Ascending aorta (tissue), 2 donors: ENCODE measurements around the gene CELF1. TPM values are rescaled to one million over a fixed set of nuclear protein-coding genes. Genes with fewer than 3 reads are reported as not detected.

Experiments
- DNase-seq, 2 donors: peaks; one replicate each; pipeline ENCODE4 v3.0.0-alpha.2; 2019; ENCODE audit warnings: low spot score in 2 of 2
- H3K27ac ChIP-seq, 2 donors: fragments of 200-600 bp; sonication (generic); one replicate each; pipeline ENCODE4 v1.5.1; 2016 to 2017; ENCODE audit warnings: mild to moderate bottlenecking in 1 of 2
- H3K27me3 ChIP-seq: fragments of 200-600 bp; sonication (generic); one replicate; pipeline ENCODE4 v1.5.1; 2017
- H3K36me3 ChIP-seq, 2 donors: fragments of 200-600 bp; sonication (generic); one replicate each; pipeline ENCODE4 v1.5.1; 2016
- H3K4me1 ChIP-seq, 2 donors: fragments of 200-600 bp; sonication (generic); one replicate each; pipeline ENCODE4 v1.5.1; 2016 to 2017; ENCODE audit warnings: mild to moderate bottlenecking in 1 of 2
- H3K4me3 ChIP-seq, 2 donors: fragments of 200-600 bp; sonication (generic); one replicate each; pipeline ENCODE4 v1.5.1; 2016 to 2017; ENCODE audit warnings: mild to moderate bottlenecking in 1 of 2
- H3K9me3 ChIP-seq, 2 donors: fragments of 200-600 bp; sonication (generic); one replicate each; pipeline ENCODE4 v1.5.1; 2016
- intact Hi-C: fragments of 100-400 bp; cut with DNase I; formaldehyde crosslinking; loops from one replicate; pipeline ENCODE4 v1.15.1; 2023
- total RNA-seq: library from RNA; depleted of rRNA; stranded (reverse); fragments of >200 nt; gene quantifications from one replicate; pipeline ENCODE4 v1.1.0, GENCODE V29; 2016
- TF ChIP-seq, protein P1 (sequence below), 3 experiments: fragments of 200-600 bp in 2 of 3; fragments of 450-650 bp in 1 of 3; sonication (generic) in 2 of 3; IDR thresholded peaks; one replicate each; pipeline ENCODE4 v1.5.1; 2016 to 2019; ENCODE audit warnings: antibody characterized with exemption in 3 of 3, mild to moderate bottlenecking in 1 of 3, moderate library complexity in 1 of 3

Gene CELF1
- total RNA-seq, 1 donor from 2014 or later = 68.9 TPM

- intact Hi-C loops = no loop called here
- TF ChIP-seq, protein P1, sequence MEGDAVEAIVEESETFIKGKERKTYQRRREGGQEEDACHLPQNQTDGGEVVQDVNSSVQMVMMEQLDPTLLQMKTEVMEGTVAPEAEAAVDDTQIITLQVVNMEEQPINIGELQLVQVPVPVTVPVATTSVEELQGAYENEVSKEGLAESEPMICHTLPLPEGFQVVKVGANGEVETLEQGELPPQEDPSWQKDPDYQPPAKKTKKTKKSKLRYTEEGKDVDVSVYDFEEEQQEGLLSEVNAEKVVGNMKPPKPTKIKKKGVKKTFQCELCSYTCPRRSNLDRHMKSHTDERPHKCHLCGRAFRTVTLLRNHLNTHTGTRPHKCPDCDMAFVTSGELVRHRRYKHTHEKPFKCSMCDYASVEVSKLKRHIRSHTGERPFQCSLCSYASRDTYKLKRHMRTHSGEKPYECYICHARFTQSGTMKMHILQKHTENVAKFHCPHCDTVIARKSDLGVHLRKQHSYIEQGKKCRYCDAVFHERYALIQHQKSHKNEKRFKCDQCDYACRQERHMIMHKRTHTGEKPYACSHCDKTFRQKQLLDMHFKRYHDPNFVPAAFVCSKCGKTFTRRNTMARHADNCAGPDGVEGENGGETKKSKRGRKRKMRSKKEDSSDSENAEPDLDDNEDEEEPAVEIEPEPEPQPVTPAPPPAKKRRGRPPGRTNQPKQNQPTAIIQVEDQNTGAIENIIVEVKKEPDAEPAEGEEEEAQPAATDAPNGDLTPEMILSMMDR (IDR thresholded peaks at IDR 0.05) = no peak
- H3K27ac ChIP-seq = no peak overlapping the region
- H3K9me3 ChIP-seq = no peaks in the 10 kb centered on the region
- peaks cover 45 to 55% of the 10 kb centered on the region in 2 donors for H3K36me3 ChIP-seq
- peaks cover 0 to 7% of the 10 kb centered on the region in 2 donors for H3K4me1 ChIP-seq
- DNase-seq = no peak
- no peaks in the 10 kb centered on the region for H3K27me3 ChIP-seq
- H3K4me3 ChIP-seq = no peak overlapping the region
Measured at GRCh38 chr11:47470671-47471070, 82.3 kb downstream of the CELF1 start.

GRCh38 chr11:47469361-47470179 is 83.4 kb downstream of the CELF1 start:
- H3K27ac ChIP-seq = peak overlapping the region in 1 of 2 donors; percentile 3
- peaks cover 0 to 7% of the 10 kb centered on the region in 2 donors for H3K4me1 ChIP-seq
- H3K4me3 ChIP-seq = no peak overlapping the region
- peaks cover 34 to 44% of the 10 kb centered on the region in 2 donors for H3K36me3 ChIP-seq
- DNase-seq = no peak
- intact Hi-C loops = loop anchor here (5.0 kb wide), 2 partner anchors 83 to 98 kb away; partner anchors contain the start of genes CELF1 and PTPMT1
- TF ChIP-seq, protein P1 (IDR thresholded peaks at IDR 0.05) = no peak
- no peaks in the 10 kb centered on the region for H3K9me3 ChIP-seq
- H3K27me3 ChIP-seq = no peaks in the 10 kb centered on the region

- Histone ChIP-seq H3K4me3 (no peak overlapping the region), H3K27ac (peak overlapping the region in 1 of 2 donors; percentile 3), H3K27me3 (no peaks in the 10 kb centered on the region), H3K36me3 (peaks cover 27 to 43% of the 10 kb centered on the region in 2 donors), H3K9me3 (no peaks in the 10 kb centered on the region), H3K4me1 (peaks cover 0 to 7% of the 10 kb centered on the region in 2 donors)
- intact Hi-C loops = loop anchor here (5.0 kb wide), 2 partner anchors 84 to 99 kb away; partner anchors contain the start of genes CELF1 and PTPMT1
- DNase-seq = no peak
- TF ChIP-seq, protein P1 (IDR thresholded peaks at IDR 0.05) = no peak
Measured at GRCh38 chr11:47468598-47469214, 84.2 kb downstream of the CELF1 start.

- TF ChIP-seq, protein P1 (IDR thresholded peaks at IDR 0.05) = no peak
- Histone ChIP-seq H3K4me3 (no peak overlapping the region), H3K27me3 (no peaks in the 10 kb centered on the region), H3K9me3 (no peaks in the 10 kb centered on the region), H3K4me1 (peaks cover 0 to 7% of the 10 kb centered on the region in 2 donors), H3K27ac (peak overlapping the region; percentile 61), H3K36me3 (peaks cover 19 to 37% of the 10 kb centered on the region in 2 donors)
- intact Hi-C loops = loop anchor here (5.0 kb wide), 2 partner anchors 85 to 100 kb away; partner anchors contain the start of genes CELF1 and PTPMT1
- DNase-seq = no peak
Measured at GRCh38 chr11:47467357-47467756, 85.6 kb downstream of the CELF1 start.

DNA sequence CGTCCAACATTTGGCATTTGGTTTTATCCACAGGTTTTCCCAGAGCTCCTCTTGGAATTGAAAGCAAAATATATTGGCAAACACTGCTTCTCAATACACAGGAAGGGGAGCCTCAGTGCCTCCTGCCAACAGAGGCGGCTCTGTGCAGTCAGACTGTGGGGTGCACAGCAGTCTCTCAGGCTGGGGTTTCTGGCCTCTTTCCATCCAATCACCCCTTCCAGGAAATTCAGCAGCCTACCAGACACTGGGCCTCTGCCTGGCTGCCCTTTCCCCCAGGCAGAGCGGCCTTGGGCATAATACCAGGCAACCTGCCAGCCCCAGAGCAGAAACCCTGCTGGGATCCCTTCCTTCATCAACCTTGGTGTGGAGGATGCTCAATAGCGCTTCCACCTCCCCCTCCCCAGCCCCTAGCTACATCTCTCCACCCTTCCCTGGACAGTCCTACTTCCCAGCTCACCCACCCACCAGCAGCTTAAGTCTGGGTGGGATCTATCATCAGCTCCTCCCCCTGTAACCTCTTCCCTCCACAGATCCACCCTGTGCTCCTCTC is 86.2 kb downstream of the CELF1 start:
- Histone ChIP-seq H3K36me3 (peaks cover 18 to 31% of the 10 kb centered on the region in 2 donors), H3K9me3 (no peaks in the 10 kb centered on the region), H3K4me1 (peaks cover 0 to 7% of the 10 kb centered on the region in 2 donors), H3K27me3 (no peaks in the 10 kb centered on the region), H3K27ac (peak overlapping the region; percentile 61), H3K4me3 (no peak overlapping the region)
- intact Hi-C loops = loop anchor here (5.0 kb wide), 2 partner anchors 86 to 101 kb away; partner anchors contain the start of genes CELF1 and PTPMT1
- TF ChIP-seq, protein P1 (IDR thresholded peaks at IDR 0.05) = no peak
- no peak for DNase-seq
